DMS 273 (cell line): ENCODE measurements around the gene HHIP.
"Not testable (repeated sequence)": the region's sequence is repeated elsewhere in the genome, so short reads cannot be mapped to it uniquely, and the experiment has no call there.

Source experiments
- DNase-seq: peaks from one replicate; lab custom pipeline; 2025; ENCODE audit not compliant: unreplicated experiment; lab: John Stamatoyannopoulos, UW

HHIP gene

GRCh38 chr4:144748814-144749555 is 103.0 kb downstream of the HHIP start:
- no peak for DNase-seq

- DNase-seq: no peak
Measured at GRCh38 chr4:144750348-144750747, 104.4 kb downstream of the HHIP start.

GRCh38 chr4:144754562-144755410 is 108.8 kb downstream of the HHIP start:
- DNase-seq: no peak

- DNase-seq: no peak
Measured at GRCh38 chr4:144757969-144758368, 112.0 kb downstream of the HHIP start.

GRCh38 chr4:144768809-144769208 is 122.9 kb downstream of the HHIP start:
- DNase-seq: not testable (repeated sequence)

GRCh38 chr4:144778364-144778763 is 132.4 kb downstream of the HHIP start:
- no peak for DNase-seq

GRCh38 chr4:144782345-144782744 is 136.4 kb downstream of the HHIP start:
- no peak for DNase-seq

- DNase-seq: no peak
Measured at GRCh38 chr4:144785961-144786360, 140.0 kb downstream of the HHIP start.

- DNase-seq: peak; percentile 27
Measured at GRCh38 chr4:144787365-144788258, 141.7 kb downstream of the HHIP start.

- DNase-seq: no peak
Measured at GRCh38 chr4:144788469-144788868, 142.5 kb downstream of the HHIP start.

GRCh38 chr4:144791933-144792332 is 146.0 kb downstream of the HHIP start:
- not testable (repeated sequence) for DNase-seq
